ENCODE results near the gene APOL6.

DNA sequence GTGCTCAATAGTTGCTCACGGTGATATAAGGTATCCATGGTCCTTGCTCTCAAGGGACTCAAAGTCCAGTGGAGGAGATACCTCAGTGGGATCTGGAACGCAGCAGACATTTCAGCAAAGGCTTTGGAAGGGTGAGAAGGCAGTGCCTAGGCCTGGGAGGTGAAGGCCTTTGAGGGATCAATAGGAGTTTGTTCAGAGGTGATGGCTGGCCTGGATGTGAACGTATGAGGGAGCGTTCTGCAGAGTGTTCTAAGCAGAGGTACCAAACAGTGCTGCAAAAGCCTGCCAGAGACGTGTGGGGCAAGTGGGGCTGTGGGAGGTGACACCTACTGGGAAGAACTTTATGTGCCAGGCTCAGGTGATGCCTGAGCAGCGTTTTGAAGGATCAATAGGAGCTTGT is 23.7 kb upstream of the APOL6 start:
- TF ChIP-seq CTCF (conservative IDR thresholded peaks at IDR 0.05 in 1 of 2, IDR thresholded peaks at IDR 0.05 in 1 of 2; ENCODE audit: low read depth in 1 of 2, low read length in 2 of 2) = no peak
- no peak for TF ChIP-seq EZH2 (IDR thresholded peaks at IDR 0.05; ENCODE audit: low read length, missing control alignments)

Measured in fibroblast of lung (primary cell).